ENCODE results near the gene ALG1.
"Not testable (repeated sequence)": the region's sequence is repeated elsewhere in the genome, so short reads cannot be mapped to it uniquely, and the experiment has no call there.

The ALG1 gene

GRCh38 chr16:5097061-5097469 is 25.4 kb downstream of the ALG1 start:
- DNase-seq (ENCODE audit: low read depth in 1 of 2, low spot score in 1 of 2), result peak; percentile 18 to 19

- DNase-seq (ENCODE audit: low read depth in 1 of 2, low spot score in 1 of 2), result peak; percentile 88 to 95
Measured at GRCh38 chr16:5097470-5098220, 26.0 kb downstream of the ALG1 start, which contains the start of gene EEF2KMT. Gene EEF2KMT, minus strand, starts transcription at chr16:5097795. Its CDS starts 56 bp downstream, at chr16:5097739.

GRCh38 chr16:5098221-5099159 is 26.8 kb downstream of the ALG1 start:
- DNase-seq (ENCODE audit: low read depth in 1 of 2, low spot score in 1 of 2), result peak; percentile 44 to 46

GRCh38 chr16:5099174-5099573 is 27.5 kb downstream of the ALG1 start:
- DNase-seq (ENCODE audit: low read depth in 1 of 2, low spot score in 1 of 2), result not testable (repeated sequence)

GRCh38 chr16:5103296-5104032 is 31.8 kb downstream of the ALG1 start:
- DNase-seq (ENCODE audit: low read depth in 1 of 2, low spot score in 1 of 2), result not testable (repeated sequence)

- not testable (repeated sequence) for DNase-seq (ENCODE audit: low read depth in 1 of 2, low spot score in 1 of 2)
Measured at GRCh38 chr16:5105039-5105438, 33.4 kb downstream of the ALG1 start.

GRCh38 chr16:5108505-5109158 is 37.0 kb downstream of the ALG1 start:
- no peak for DNase-seq (ENCODE audit: low read depth in 1 of 2, low spot score in 1 of 2)

GRCh38 chr16:5110933-5111332 is 39.3 kb downstream of the ALG1 start:
- not testable (repeated sequence) for DNase-seq (ENCODE audit: low read depth in 1 of 2, low spot score in 1 of 2)

GRCh38 chr16:5116780-5117295 is 45.2 kb downstream of the ALG1 start:
- DNase-seq (ENCODE audit: low read depth in 1 of 2, low spot score in 1 of 2), result not testable (repeated sequence)

- peak in 1 of 2 donors; percentile 4 for DNase-seq (ENCODE audit: low read depth in 1 of 2, low spot score in 1 of 2)
Measured at GRCh38 chr16:5117300-5118087, 45.9 kb downstream of the ALG1 start.

- not testable (repeated sequence) for DNase-seq (ENCODE audit: low read depth in 1 of 2, low spot score in 1 of 2)
Measured at GRCh38 chr16:5131467-5132004, 59.9 kb downstream of the ALG1 start.

- DNase-seq (ENCODE audit: low read depth in 1 of 2, low spot score in 1 of 2), result not testable (repeated sequence)
Measured at GRCh38 chr16:5132915-5133600, 61.4 kb downstream of the ALG1 start.

- DNase-seq (ENCODE audit: low read depth in 1 of 2, low spot score in 1 of 2), result not testable (repeated sequence)
Measured at GRCh38 chr16:5134739-5135452, 63.3 kb downstream of the ALG1 start.

Data from activated CD4-positive, alpha-beta T cell treated with anti-CD3 and anti-CD28 coated beads, Interleukin-2, amount 50 U/mL, for 24 hours (primary cell).